Fibroblast of mammary gland (primary cell): ENCODE data around the gene MLIP.
"Not testable (repeated sequence)": the region's sequence is repeated elsewhere in the genome, so short reads cannot be mapped to it uniquely, and the experiment has no call there.

Experiments used
- DNase-seq: peaks from one replicate; pipeline ENCODE4 v3.0.0-alpha.2; 2010; ENCODE audit warnings: low read depth
- H3K4me3 ChIP-seq: 2 replicates; pipeline ENCODE4 v1.5.1; 2011; ENCODE audit warnings: low read depth, mild to moderate bottlenecking, low read length, moderate library complexity; ENCODE audit not compliant: control insufficient read depth
- TF ChIP-seq, protein P1 (sequence below): conservative IDR thresholded peaks from 2 replicates; pipeline ENCODE4 v1.5.1; 2011; ENCODE audit warnings: low read depth, low read length, inconsistent platforms; ENCODE audit not compliant: control insufficient read depth, insufficient read depth

The MLIP gene

DNA sequence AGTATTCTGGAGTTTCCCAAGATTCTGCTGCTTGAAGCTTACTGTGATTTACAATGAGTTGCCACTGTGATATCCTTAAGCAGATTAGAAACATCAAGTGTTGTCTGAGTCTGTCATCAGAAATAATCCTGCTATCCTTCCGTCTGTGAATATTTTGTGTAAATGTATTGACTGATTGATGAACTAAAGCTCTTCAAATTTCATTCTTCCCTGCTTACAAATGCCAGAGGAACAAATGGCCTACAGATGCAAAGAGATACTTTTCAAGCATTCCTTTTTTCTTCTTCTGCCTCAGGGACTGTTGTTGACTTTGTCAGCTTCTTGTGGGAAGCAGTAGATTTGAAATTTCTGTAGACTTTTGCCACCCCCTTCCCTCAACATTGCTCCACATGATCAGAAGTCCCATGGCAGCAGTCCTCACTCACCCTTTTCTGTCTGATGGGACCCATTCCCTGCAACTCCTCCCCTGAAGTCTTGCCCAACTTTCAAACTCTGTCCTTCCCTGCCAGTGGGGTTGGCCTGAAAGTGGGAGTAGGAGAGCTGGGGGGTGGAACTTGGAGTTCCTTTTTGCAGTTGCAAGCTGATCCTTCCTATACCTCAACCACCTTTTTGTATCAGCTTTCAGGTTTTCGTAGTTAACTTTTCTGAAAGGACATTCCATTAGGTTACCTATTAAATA lies 38.5 kb upstream of the MLIP start:
- H3K4me3 ChIP-seq: no peak overlapping the region
- TF ChIP-seq, protein P1, sequence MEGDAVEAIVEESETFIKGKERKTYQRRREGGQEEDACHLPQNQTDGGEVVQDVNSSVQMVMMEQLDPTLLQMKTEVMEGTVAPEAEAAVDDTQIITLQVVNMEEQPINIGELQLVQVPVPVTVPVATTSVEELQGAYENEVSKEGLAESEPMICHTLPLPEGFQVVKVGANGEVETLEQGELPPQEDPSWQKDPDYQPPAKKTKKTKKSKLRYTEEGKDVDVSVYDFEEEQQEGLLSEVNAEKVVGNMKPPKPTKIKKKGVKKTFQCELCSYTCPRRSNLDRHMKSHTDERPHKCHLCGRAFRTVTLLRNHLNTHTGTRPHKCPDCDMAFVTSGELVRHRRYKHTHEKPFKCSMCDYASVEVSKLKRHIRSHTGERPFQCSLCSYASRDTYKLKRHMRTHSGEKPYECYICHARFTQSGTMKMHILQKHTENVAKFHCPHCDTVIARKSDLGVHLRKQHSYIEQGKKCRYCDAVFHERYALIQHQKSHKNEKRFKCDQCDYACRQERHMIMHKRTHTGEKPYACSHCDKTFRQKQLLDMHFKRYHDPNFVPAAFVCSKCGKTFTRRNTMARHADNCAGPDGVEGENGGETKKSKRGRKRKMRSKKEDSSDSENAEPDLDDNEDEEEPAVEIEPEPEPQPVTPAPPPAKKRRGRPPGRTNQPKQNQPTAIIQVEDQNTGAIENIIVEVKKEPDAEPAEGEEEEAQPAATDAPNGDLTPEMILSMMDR: no peak
- no peak for DNase-seq

DNA sequence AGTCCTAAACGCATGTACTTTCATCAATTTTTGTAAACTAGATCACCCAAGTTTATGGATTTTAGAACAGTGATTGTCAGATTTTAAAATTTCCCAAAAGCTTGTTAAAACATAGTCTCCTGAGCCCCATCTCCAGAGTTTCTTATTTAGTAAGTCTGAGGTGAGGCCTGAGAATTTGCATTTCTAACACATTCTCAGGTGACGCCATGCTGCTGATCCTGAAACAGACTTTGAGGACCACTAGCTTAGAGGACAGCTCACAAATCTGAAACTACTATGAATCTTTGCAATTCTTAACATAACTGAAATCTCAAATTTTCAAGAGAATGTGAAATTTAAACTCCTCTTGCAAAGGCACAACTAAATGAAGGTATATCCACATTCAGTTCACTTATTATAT lies 37.8 kb upstream of the MLIP start:
- TF ChIP-seq, protein P1: no peak
- H3K4me3 ChIP-seq: no peak overlapping the region
- no peak for DNase-seq

DNA sequence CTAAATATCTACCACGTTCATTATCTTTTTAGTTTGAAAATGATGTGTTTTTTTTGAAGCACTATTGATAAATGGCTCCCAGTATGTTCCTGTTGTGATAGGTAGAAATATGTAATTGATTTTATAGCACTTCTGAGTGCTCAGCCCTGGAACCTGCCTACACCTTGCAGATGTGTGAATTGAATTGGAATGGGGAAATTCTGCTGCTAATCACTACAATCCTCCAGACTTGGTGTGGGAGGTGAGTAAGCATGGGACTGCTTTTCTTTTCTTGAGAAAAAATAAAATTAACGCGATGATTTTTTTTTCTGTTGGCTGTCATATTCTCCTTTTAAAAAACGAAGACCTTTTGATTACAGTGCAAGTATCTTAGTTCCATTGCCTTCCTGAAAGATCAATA lies 37.1 kb upstream of the MLIP start:
- no peak for DNase-seq
- H3K4me3 ChIP-seq: no peak overlapping the region
- TF ChIP-seq, protein P1: no peak

DNA sequence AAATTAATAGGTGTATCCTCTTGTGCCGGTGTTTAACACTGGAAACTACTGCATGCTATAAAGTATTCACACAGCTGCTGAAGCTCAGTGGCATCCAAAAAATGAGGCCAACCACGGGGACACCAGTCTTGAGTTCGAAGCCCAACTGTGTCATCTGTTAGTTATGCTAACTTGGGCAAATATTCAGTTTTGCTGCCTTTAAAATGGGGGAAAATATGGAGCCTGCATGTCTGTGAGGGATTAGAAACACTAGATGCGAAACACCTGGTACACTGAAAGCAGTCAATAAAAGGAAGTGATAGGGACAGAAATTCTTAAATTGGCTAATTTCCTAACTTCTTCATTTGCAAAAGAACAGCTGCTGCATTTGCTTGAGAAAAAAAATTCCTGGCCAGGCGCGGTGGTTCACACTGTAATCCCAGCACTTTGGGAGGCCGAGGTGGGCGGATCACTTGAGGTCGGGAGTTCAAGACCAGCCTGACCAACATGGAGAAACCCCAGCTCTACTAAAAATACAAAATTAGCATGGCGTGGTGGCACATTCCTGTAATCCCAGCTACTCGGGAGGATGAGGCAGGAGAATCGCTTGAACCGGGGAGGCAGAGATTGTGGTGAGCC lies 36.6 kb upstream of the MLIP start:
- H3K4me3 ChIP-seq: no peak overlapping the region
- DNase-seq: no peak
- TF ChIP-seq, protein P1: no peak

DNA sequence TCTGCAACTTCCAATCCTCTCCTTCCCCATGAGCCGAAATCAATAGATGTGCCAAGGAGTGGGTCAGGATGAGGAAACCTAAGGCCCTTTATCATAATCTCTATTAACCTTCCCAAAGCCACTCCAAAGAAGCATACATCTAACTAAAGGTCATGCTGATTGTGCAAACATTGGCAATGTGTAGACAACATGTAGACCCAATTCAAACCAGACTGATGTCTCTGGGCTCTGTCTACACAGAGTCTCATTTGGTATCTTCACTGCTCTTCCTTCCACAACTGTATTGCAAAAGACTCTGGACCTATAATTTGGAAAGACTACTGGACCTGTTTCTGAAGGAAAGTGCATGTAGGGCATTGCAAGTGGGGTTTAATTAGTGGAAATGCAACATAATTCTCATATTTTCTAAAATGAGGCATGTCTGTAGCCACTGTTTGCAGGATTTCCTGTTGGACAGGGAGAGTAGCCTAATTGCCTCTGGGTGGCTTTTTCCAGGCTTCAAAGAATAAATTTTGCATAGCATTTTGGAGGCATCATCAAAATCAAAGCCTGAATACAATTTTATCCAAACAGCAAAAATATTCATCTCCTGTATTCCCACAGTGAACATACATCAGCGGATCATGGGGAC lies 35.0 kb upstream of the MLIP start:
- TF ChIP-seq, protein P1: no peak

DNA sequence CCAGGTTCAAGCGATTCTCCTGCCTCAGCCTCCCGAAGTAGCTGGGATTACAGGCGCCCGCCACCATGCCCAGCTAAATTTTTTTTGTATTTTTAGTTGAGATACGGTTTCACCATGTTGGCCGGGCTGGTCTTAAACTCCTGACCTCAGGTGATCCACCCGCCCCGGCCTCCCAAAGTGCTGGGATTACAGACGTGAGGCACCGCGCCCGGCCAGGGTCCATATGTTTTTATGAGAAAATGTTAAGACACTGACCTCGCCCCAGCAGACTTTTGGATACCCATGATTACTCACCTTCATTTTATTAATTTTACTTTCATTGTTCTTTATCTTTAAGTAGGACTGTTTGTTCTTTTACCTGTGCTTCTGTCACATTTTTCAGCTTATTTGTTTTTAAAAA lies 29.7 kb upstream of the MLIP start:
- DNase-seq, H3K4me3 ChIP-seq: not testable (repeated sequence)

More for the DNA sequence above, 35.0 kb upstream of the MLIP start:
- no peak for DNase-seq
- no peak overlapping the region for H3K4me3 ChIP-seq

DNA sequence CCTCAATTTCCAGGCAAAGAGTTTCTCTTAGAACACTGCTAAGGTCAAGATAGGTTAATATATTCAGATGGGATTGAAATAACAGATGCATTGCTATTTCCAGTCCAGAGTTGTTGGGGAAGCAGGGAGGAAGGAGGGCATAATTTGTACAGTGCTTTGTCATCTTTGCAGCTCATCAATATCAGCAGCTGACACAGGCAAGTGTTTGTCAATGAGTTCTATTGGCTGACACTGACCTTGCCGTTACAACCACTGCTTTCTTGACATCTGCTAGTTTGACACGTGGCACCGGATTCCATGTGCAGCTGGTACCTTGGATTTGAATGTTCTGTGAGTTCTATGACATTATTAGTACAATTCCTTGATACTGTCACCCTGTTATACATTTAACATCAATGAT lies 28.0 kb upstream of the MLIP start:
- H3K4me3 ChIP-seq: no peak overlapping the region
- DNase-seq: no peak
- TF ChIP-seq, protein P1: no peak
